ENCODE results near the gene ARHGAP26.

ARHGAP26 gene

GRCh38 chr5:143156572-143156971, 386.4 kb downstream of the ARHGAP26 start:
- DNase-seq (ENCODE audit: low read depth) = no peak
- H3K4me3 ChIP-seq (ENCODE audit: low read depth, low read length) = no peak overlapping the region
- TF ChIP-seq, protein P1, sequence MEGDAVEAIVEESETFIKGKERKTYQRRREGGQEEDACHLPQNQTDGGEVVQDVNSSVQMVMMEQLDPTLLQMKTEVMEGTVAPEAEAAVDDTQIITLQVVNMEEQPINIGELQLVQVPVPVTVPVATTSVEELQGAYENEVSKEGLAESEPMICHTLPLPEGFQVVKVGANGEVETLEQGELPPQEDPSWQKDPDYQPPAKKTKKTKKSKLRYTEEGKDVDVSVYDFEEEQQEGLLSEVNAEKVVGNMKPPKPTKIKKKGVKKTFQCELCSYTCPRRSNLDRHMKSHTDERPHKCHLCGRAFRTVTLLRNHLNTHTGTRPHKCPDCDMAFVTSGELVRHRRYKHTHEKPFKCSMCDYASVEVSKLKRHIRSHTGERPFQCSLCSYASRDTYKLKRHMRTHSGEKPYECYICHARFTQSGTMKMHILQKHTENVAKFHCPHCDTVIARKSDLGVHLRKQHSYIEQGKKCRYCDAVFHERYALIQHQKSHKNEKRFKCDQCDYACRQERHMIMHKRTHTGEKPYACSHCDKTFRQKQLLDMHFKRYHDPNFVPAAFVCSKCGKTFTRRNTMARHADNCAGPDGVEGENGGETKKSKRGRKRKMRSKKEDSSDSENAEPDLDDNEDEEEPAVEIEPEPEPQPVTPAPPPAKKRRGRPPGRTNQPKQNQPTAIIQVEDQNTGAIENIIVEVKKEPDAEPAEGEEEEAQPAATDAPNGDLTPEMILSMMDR (IDR thresholded peaks at IDR 0.05; ENCODE audit: low read depth, low read length, missing control alignments) = no peak

- DNase-seq (ENCODE audit: low read depth) = no peak
- H3K4me3 ChIP-seq (ENCODE audit: low read depth, low read length) = no peak overlapping the region
- TF ChIP-seq, protein P1 (IDR thresholded peaks at IDR 0.05; ENCODE audit: low read depth, low read length, missing control alignments) = no peak
Measured at GRCh38 chr5:143159031-143159430, 388.9 kb downstream of the ARHGAP26 start.

GRCh38 chr5:143161885-143162540, 391.8 kb downstream of the ARHGAP26 start:
- DNase-seq (ENCODE audit: low read depth) = no peak
- H3K4me3 ChIP-seq (ENCODE audit: low read depth, low read length) = no peak overlapping the region
- TF ChIP-seq, protein P1 (IDR thresholded peaks at IDR 0.05; ENCODE audit: low read depth, low read length, missing control alignments) = no peak

GRCh38 chr5:143162810-143163209, 392.6 kb downstream of the ARHGAP26 start:
- TF ChIP-seq, protein P1 (IDR thresholded peaks at IDR 0.05; ENCODE audit: low read depth, low read length, missing control alignments) = no peak
- no peak for DNase-seq (ENCODE audit: low read depth)
- no peak overlapping the region for H3K4me3 ChIP-seq (ENCODE audit: low read depth, low read length)

DNA sequence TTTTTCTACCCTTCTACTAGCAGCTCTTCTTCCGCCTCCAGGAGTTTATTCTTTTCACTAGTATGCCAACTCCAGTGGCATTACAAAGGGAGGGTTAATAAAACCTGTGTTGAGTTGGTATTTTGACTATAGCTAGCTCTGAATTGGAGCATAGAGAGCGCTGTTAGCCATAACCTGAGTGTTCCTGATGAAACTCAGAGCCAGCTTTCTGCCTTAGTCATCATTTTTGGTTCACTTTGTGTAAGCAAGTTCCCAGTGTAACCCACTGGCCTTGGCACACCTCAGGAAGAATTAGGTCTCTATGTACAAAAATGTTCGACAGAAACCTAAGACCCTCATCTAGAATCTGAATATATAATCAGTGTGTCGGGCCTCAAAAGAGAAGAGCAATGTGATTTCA, 394.4 kb downstream of the ARHGAP26 start:
- H3K4me3 ChIP-seq (ENCODE audit: low read depth, low read length) = no peak overlapping the region
- TF ChIP-seq, protein P1 (IDR thresholded peaks at IDR 0.05; ENCODE audit: low read depth, low read length, missing control alignments) = no peak
- no peak for DNase-seq (ENCODE audit: low read depth)

- TF ChIP-seq, protein P1 (IDR thresholded peaks at IDR 0.05; ENCODE audit: low read depth, low read length, missing control alignments) = no peak
- H3K4me3 ChIP-seq (ENCODE audit: low read depth, low read length) = no peak overlapping the region
- no peak for DNase-seq (ENCODE audit: low read depth)
Measured at GRCh38 chr5:143165049-143165880, 395.1 kb downstream of the ARHGAP26 start.
